ENCODE results near the gene EFCAB7.
A peak's percentile ranks its signal among the peaks of the same experiment; 100 is the strongest.
"Not testable (repeated sequence)": the region's sequence is repeated elsewhere in the genome, so short reads cannot be mapped to it uniquely, and the experiment has no call there.

EFCAB7 gene

DNA sequence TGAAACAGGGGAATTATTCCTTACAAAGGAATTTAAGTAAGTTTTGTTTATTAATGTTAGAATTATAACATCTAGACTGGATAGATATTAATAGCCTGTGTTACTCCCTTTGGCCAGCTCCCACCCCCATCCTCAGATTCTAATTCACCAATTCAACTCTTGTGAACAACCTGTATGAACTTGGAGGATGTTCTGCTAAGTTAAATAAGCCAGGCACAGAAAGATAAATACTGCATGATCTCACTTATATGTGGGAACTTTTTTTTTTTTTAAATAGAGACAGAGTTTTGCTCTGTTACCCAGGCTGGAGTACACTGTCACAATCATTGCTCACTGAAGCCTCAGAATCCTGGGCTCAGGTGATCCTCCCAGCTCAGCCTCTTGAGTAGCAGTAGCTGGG, 32.2 kb downstream of the EFCAB7 start:
- DNase-seq: no peak

DNA sequence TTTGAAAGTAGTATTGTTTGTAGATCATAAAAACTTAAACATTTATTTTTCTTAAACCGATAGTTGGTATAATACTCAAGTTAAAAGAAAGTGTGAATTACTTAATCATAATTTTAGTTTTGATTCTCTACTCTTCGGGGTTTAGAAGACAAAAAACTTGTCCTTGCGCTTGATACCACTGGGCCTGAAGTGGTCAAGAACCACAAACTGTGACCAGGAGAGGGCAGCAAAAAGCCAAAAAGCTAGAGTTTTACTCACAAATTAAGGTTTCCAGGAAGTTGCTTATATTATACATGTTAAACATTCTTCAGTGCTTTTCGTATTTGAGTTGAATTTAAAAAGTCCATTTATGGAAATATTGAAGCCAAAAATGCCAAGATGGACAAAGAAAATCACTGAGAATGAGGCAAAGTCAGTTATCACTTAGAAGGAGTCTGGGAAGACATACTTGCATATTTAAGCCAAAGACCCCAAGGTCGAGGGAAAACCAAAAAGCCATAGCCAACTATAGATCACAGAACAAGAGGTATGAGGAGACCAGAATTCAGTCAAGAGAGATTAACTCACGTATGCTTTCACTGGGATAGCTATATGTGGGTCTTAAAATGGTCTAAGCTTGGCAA, 34.2 kb downstream of the EFCAB7 start:
- DNase-seq: peak; percentile 34

DNA sequence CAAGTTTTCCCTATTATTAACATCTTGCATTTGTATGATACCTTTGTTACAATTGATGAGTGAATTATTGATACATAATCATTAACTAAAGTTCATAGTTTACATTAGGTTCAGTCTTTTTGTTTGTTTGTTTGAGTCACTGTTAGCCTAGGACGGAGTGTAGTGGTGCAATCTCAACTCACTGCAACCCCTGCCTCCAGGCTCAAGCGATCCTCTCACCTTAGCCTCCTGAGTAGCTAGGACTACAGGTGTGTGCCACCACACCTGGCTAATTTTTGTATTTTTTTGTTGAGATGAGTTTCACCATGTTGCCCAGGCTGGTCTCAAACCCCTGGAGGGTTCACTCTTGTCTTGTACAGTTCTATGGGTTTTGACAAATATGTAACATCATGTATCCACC, 36.0 kb downstream of the EFCAB7 start:
- DNase-seq: no peak

GRCh38 chr1:63563745-63564144, 40.4 kb downstream of the EFCAB7 start:
- DNase-seq: no peak

DNA sequence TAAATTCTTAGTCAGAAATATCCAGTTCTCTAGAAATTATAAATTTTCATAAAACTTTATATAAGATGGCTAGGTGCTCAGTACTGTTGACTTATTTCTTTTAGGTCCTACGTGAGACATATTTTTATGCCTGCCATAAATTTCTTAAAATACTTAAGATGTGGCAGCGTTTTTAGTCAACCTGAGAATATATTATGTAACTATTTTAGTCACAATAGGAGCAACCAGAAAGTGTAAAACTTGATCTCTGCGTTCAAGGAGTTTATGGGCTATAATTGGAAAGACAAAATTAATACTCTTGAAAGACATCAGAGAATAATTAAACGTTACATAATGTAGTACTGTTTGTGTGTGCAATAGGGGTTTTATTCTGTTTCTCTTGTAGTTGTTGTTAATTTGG, 45.7 kb downstream of the EFCAB7 start:
- no peak for DNase-seq

GRCh38 chr1:63569640-63570316, 46.5 kb downstream of the EFCAB7 start:
- DNase-seq: no peak

DNA sequence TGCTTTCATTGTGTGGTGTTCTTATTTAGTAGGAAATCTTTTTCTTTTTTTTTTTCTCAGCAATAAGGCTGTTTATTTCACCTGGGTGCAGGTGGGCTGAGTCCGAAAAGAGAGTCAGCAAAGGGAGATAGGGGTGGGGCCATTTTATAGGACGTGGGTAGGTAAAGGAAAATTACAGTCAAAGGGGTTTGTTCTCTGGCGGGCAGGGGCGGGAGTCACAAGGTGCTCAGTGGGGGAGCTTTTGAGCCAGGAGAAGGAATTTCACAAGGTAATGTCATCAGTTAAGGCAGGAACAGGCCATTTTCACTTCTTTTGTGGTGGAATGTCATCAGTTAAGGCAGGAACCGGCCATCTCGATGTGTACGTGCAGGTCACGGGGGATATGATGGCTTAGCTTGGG, 49.4 kb downstream of the EFCAB7 start:
- not testable (repeated sequence) for DNase-seq

DNA sequence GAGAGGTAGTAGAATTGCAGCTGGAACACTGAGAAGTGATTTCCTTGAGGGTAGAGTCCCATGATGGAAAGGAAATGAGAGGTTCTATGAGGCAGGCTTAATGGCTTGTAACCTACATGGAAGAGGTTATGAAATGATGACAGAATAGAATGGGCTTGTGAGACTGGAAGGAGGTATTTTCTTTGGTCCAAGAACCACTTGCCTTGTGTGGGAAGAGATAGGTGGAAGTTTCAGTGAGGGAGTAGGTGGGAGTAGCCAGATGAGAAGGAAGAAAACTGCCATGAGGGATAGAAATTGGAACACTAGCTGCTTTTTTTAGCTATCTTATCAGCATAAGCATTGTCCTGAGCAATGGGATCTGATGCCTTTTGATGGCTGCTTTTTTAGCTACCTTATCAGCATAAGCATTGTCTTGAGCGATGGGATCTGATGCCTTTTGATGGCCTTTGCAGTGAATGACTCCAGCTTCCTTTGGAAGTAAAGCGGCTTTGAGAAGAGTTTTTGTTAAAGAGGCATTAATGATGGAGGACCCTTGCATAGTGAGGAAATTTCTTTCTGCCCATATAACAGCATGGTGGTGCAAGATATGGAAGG, 51.0 kb downstream of the EFCAB7 start:
- DNase-seq: not testable (repeated sequence)

DNA sequence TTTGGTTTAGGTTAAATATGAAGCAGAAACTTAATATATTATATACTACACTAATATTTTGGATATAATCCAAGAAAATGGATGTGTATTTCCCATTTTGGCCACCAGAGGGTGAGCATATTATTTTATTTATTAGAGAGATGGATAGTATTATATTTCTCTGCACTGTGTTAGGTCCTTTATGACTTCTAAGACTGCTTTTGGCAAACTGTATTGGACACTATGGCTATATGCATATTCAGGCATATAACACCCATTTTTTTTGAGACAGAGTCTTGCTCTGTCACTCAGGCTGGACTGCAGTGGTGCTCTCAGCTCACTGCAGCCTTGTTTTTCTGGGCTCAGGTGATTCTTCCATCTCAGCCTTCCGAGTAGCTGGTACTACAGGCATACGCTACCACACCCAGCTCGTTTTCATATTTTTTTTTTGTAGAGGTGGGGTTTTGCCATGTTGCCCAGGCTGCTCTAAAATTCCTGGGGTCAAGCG, 52.1 kb downstream of the EFCAB7 start:
- peak; percentile 23 for DNase-seq

DNA sequence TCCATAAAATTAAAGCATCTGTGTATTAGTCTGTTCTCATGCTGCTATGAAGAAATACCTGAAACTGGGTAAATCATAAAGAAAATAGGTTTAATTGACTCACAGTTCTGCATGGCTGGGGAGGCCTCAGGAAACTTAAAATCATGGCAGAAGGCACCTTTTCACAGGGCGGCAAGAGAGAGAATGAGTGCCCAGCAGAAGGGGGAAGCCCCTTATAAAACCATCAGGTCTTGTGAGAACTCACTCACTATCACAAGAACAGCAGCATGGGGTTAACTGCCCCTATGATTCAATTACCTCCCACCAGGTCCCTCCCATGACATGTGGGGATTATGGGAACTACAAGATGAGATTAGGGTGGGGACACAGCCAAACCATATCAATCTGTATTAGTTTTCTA, 63.0 kb downstream of the EFCAB7 start:
- not testable (repeated sequence) for DNase-seq

- no peak for DNase-seq
Observed at GRCh38 chr1:63590166-63590560, 66.8 kb downstream of the EFCAB7 start.

DNA sequence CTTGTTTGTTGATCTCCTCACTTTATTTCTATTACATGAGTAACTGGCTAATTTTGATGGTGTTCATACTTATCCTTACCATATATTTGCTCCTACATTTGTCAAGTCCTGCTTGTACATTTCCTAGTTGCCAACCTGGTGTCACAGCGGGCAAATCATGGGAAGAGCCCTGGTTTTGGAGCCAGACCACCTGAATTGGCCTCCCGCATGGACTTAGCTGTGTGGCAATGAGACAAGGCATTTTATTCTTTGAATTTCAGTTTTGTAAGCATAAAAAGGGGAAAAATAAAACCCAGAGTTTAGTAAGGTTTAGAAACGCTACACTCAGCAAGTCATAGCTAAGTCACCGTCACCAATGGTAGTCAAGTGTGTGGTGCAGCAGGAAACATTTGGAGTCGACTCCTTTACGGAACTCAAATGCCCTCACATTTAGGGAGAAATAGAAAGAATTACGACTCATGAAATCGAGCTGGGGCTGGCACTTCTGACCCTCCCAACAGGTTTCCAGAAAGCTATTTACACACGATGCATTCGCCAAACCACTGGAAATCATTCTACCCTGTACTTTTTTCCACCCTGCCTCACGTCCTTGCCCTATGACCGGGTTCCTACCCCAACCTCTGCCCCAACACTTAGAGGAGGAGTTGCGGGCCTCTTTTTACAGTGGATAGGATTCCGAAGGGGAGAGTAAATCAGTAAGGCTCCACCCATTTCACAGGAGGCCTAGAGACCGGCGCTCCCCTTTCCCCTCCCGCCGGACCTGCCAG, 69.4 kb downstream of the EFCAB7 start:
- no peak for DNase-seq

DNA sequence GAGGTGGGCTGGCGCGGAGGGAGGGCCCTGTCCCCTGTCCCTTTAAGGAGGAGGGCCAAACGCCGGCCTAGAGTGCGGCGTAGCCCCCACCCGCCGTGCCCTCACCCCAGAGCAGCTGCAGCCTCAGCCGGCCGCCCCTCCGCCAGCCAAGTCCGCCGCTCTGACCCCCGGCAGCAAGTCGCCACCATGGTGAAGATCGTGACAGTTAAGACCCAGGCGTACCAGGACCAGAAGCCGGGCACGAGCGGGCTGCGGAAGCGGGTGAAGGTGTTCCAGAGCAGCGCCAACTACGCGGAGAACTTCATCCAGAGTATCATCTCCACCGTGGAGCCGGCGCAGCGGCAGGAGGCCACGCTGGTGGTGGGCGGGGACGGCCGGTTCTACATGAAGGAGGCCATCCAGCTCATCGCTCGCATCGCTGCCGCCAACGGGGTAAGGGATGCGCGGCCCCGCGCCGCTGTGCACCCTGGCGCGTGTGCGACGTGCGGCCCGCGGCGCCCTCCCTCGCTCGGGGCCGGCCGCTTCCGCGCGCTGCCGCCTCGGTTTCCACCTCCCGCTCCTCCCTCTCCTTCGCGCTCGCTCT, 70.1 kb downstream of the EFCAB7 start, which contains the start of gene PGM1:
PGM1 (plus strand) TSS at position 109 of the 583 bp plus-strand sequence; CDS start at position 187, 78 bp downstream.
- DNase-seq: peak; percentile 84

- peak; percentile 62 for DNase-seq
Observed at GRCh38 chr1:63593886-63594605, 70.7 kb downstream of the EFCAB7 start.

DNA sequence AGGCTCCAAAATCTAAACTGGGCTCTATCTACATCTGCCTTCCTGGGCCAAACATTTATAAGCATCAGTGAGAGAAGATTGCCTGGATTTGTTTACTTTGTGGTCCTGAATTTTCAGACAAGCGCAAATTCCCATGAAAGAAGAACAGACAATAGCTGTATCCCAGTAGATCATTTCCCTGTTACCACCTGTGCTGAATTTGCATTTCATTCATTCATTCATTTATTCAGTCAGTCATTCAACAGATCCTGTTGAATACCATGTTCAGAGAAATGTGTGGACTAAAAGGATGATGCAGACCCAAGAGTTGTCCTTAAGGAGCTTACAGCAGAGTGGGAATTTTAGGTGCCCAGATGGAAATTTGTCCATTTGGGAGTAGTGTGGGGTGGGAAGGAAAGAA, 72.1 kb downstream of the EFCAB7 start:
- no peak for DNase-seq

DNA sequence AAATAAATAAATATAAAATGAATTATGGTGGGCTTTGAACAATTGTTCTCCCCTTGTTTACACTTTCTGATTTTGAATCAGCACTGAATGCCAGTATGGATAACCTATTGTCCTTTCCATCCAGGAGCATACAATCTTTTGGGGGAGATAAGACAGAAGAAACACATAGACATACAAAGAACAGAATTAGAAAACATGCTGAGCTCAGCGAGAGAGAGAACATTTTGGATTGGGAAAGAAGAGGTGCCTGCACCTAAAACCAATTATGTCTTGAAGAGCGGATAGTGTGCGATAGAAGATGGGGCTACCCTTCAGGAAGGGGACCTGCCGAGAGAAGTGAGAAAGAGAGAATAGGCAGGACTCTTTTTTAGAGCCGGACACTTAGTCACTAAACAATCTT, 76.5 kb downstream of the EFCAB7 start:
- no peak for DNase-seq

DNA sequence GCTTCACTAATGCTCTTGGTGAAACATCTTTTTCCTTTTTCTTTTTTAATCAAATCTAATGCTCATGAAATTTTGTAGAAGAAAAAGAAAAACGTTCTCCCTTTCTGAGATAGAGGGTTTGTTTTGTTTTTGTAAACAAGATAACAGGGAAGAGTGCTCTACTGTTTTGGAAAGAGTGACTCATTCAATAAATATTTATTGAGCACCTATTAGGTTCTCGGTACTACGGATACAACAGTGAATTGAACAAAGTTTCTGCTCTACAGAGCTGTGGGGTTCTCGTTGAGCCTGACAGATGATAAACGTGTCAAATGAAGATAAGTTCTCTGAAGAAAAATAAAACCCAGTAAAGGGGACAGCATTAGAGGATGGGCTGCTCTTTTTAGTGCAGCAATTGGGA, 76.9 kb downstream of the EFCAB7 start:
- no peak for DNase-seq

DNA sequence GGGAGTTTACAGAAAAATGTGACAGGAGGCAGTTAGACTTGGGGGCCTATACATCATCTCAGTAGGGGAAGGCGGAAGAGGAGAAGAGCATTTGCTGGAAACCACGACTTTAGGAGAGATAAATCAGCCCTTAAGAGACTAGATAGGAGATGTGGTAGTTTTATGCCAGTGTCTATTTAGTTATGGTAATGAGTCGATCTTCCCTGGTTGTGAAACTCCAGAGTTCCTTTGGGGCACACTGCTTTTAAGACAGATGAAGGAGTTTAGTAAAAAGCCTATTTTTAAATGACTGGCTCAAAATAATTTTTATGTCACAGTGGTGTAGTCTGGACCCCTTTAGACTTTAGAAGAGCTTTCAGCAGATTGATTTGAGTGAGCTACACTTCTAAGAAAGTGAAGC, 77.7 kb downstream of the EFCAB7 start:
- DNase-seq: peak; percentile 16

GRCh38 chr1:63601463-63601862, 78.1 kb downstream of the EFCAB7 start:
- no peak for DNase-seq

DNA sequence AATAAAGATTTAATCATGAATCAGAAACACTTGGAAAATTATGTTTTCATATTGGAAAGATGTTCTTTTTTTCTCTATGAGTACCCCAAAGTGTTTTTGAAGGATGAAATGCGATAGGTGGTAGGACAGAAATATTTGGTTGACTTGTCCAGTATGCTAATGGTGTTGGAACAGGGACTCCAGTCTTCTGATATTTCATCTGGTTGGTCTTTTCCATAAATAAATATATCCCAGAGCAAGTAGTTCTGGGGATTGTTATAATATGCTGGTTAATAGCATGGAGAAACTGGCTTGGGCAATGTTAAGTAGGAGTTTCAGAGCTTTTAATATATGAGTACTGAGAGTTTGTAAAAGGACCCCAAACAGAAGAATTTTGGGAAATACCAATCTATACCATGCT, 78.6 kb downstream of the EFCAB7 start:
- DNase-seq: no peak

GRCh38 chr1:63602629-63603028, 79.3 kb downstream of the EFCAB7 start:
- no peak for DNase-seq

- no peak for DNase-seq
Observed at GRCh38 chr1:63603810-63604209, 80.5 kb downstream of the EFCAB7 start.
